ENCODE data around the gene FCN3. TPM values are rescaled to one million over a fixed set of nuclear protein-coding genes. Genes with fewer than 3 reads are reported as not detected.

FCN3 gene
- total RNA-seq, 1 experiment from 2014 or later, result 0.22 TPM

- Histone ChIP-seq H3K27ac (ENCODE audit: insufficient read length, low read depth, low read length) (no peak overlapping the region), H4K8ac (replicated peaks; ENCODE audit: insufficient read length, low read depth, low read length) (no peak overlapping the region), H3T11ph (ENCODE audit: low read length) (no peak overlapping the region), H3K79me1 (ENCODE audit: insufficient read depth, low read depth, low read length, poor library complexity, severe bottlenecking) (no peaks in the 10 kb centered on the region), H4K5ac (ENCODE audit: insufficient read length, low read depth, low read length) (no peak overlapping the region), H2AFZ (ENCODE audit: low read length) (no peak overlapping the region), H3K23ac (ENCODE audit: insufficient read length, low read depth, low read length) (no peak overlapping the region), H2BK12ac (ENCODE audit: insufficient read length, low read depth, low read length) (no peak overlapping the region), H3K56ac (ENCODE audit: insufficient read length, low read depth, low read length) (no peak overlapping the region), H3K4me2 (ENCODE audit: insufficient read depth, insufficient read length, low read length) (no peak overlapping the region), H4K91ac (ENCODE audit: insufficient read length, low read depth, low read length) (no peak overlapping the region), H4K20me1 (ENCODE audit: control insufficient read depth, insufficient read depth, insufficient read length) (no peaks in the 10 kb centered on the region), H3K9ac (ENCODE audit: extremely low read depth, insufficient read length, low read length) (no peak overlapping the region), H2AK5ac (ENCODE audit: insufficient read length, low read length) (no peak overlapping the region), H3K14ac (ENCODE audit: insufficient read depth, low read length) (peak overlapping the region; percentile 81; the same call in 1 of the 2 replicates), H3K4ac (ENCODE audit: low read depth, low read length) (no peak overlapping the region), H3K9me3 (ENCODE audit: control insufficient read depth, low read depth, low read length) (no peaks in the 10 kb centered on the region), H3K18ac (ENCODE audit: insufficient read length, low read depth, low read length) (peak overlapping the region; percentile 3), H3K79me2 (ENCODE audit: insufficient read depth, low read length) (no peaks in the 10 kb centered on the region), H3K23me2 (ENCODE audit: insufficient read length, low read depth, low read length, poor library complexity, severe bottlenecking) (no peaks in the 10 kb centered on the region), H2BK5ac (ENCODE audit: insufficient read length, low read length) (no peak overlapping the region), H2BK120ac (ENCODE audit: low read depth, low read length, poor library complexity, severe bottlenecking) (no peak overlapping the region), H2BK20ac (ENCODE audit: low read depth, low read length, poor library complexity, severe bottlenecking) (no peak overlapping the region), H2BK15ac (ENCODE audit: low read depth, low read length) (no peak overlapping the region), H3K4me1 (ENCODE audit: insufficient read depth, low read length) (no peaks in the 10 kb centered on the region), H3K27me3 (ENCODE audit: insufficient read depth, low read length) (no peaks in the 10 kb centered on the region)
- peaks cover 37 to 58% of the 10 kb centered on the region in 2 experiments for H3K4me1 Mint-ChIP-seq
- no peak for TF ChIP-seq CTCF (conservative IDR thresholded peaks at IDR 0.05)
- peak overlapping the region in 1 of 3 experiments; percentile 88; a peak in 1 of 7 replicates for H3K27ac Mint-ChIP-seq
- DNase-seq, result peak; percentile 83
- no peaks in the 10 kb centered on the region for H3K27me3 Mint-ChIP-seq (ENCODE audit: low read depth)
- WGBS (ENCODE audit: extremely low coverage, insufficient read length, low lambda C conversion rate), result no CpG with 5 or more reads among the region's 13 CpGs
- no peak overlapping the region for H3K4me3 Mint-ChIP-seq
- no peaks in the 10 kb centered on the region for H3K9me3 Mint-ChIP-seq
- H3K36me3 Mint-ChIP-seq (ENCODE audit: insufficient read depth in 1 of 3, low read depth in 3 of 3), result peaks cover 9 to 24% (median 23%) of the 10 kb centered on the region in 3 experiments; a peak in 6 of 7 replicates
Measured at GRCh38 chr1:27405074-27405473, 30.4 kb upstream of the FCN3 start.

Measured in H9 (cell line).